GM23338 (cell line): ENCODE results near the gene MIB2.

Experiments used
- CREB1 ChIP-seq: fragments of 250-450 bp; sonication (Bioruptor Pico); IDR thresholded peaks from 2 replicates; pipeline ENCODE4 v1.5.0; 2020; ENCODE audit warnings: low read depth, mild to moderate bottlenecking, moderate library complexity
- EZH2 ChIP-seq: fragments of 200-600 bp; sonication (generic); IDR thresholded peaks from one replicate; pipeline ENCODE4 v1.8.0; 2017; ENCODE audit warnings: antibody characterized with exemption, mild to moderate bottlenecking, low read depth; ENCODE audit not compliant: unreplicated experiment
- JUNB ChIP-seq: IDR thresholded peaks from one replicate; pipeline ENCODE4 v1.6.1; 2016; ENCODE audit warnings: antibody characterized with exemption; ENCODE audit not compliant: unreplicated experiment
- POLR2AphosphoS5 ChIP-seq: IDR thresholded peaks from 2 replicates; pipeline ENCODE4 v1.6.1; 2016; ENCODE audit warnings: antibody characterized with exemption, low read depth
- ZNF114 ChIP-seq: fragments of 250-450 bp; sonication (Bioruptor Pico); IDR thresholded peaks from 2 replicates; pipeline ENCODE4 v1.5.0; 2020; ENCODE audit warnings: mild to moderate bottlenecking, moderate library complexity
- ZNF331 ChIP-seq: fragments of 250-450 bp; sonication (Bioruptor Pico); IDR thresholded peaks from 2 replicates; pipeline ENCODE4 v1.5.0; 2020; ENCODE audit warnings: low read depth, mild to moderate bottlenecking, moderate library complexity
- TF ChIP-seq, protein P1 (sequence below), 2 experiments: fragments of 200-600 bp in 1 of 2; sonication (generic) in 1 of 2; conservative IDR thresholded peaks; 2 replicates each; pipeline versions ENCODE4 v1.5.1 to v1.6.1; 2016 to 2017; ENCODE audit warnings: antibody characterized with exemption in 2 of 2, low read depth in 2 of 2, mild to moderate bottlenecking in 2 of 2, moderate library complexity in 1 of 2
- TF ChIP-seq, protein P2 (sequence below): IDR thresholded peaks from one replicate; pipeline ENCODE4 v1.6.1; 2018; ENCODE audit warnings: antibody characterized with exemption; ENCODE audit not compliant: unreplicated experiment
- TF ChIP-seq, protein P3 (sequence below): fragments of 250-450 bp; sonication (Bioruptor Pico); IDR thresholded peaks from 2 replicates; pipeline ENCODE4 v1.5.0; 2020; ENCODE audit warnings: mild to moderate bottlenecking, moderate library complexity

DNA sequence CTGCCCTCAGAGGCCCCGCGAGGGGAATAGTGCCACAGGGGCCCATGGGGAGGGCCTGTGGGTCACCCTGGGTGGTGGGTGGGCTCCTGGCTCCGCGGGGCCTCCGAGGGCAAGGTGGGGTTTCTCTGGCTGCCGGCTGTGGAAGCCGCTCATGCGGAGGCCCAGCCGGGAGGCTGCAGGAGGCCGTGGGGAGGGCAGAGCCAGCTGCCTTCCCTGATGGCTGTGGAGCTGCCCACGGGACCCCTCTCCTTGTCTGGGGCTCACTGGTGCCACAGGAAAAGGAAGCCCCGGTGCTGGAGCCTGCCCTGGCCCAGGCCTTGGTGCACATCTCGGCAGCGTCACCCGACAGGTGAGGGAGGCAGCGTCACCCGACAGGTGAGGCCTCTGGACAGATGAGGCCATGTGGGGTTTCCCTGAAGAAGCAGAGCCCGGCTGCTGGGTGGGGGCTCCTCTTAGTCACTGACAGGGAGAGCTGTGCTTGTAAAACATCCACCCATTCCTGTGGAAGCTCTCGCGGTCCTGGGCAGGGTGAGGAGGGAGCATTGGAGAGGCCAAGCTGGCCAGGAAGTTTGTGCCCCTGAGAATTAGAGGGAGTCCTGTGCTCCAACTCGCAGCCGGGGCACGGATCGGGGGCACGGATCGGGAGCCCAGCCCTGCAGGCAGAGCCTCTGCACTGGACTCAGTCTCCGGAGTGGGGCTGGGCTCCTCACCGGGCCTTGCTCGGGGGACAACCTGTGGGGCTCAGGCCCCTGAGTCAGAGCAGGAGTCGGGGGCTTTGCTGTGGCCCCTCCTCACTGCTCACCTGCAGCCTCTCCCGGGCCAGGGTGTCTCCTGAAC is 6.1 kb downstream of the MIB2 start:
- TF ChIP-seq, protein P1, sequence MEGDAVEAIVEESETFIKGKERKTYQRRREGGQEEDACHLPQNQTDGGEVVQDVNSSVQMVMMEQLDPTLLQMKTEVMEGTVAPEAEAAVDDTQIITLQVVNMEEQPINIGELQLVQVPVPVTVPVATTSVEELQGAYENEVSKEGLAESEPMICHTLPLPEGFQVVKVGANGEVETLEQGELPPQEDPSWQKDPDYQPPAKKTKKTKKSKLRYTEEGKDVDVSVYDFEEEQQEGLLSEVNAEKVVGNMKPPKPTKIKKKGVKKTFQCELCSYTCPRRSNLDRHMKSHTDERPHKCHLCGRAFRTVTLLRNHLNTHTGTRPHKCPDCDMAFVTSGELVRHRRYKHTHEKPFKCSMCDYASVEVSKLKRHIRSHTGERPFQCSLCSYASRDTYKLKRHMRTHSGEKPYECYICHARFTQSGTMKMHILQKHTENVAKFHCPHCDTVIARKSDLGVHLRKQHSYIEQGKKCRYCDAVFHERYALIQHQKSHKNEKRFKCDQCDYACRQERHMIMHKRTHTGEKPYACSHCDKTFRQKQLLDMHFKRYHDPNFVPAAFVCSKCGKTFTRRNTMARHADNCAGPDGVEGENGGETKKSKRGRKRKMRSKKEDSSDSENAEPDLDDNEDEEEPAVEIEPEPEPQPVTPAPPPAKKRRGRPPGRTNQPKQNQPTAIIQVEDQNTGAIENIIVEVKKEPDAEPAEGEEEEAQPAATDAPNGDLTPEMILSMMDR (conservative IDR thresholded peaks at IDR 0.05; ENCODE audit: low read depth in 2 of 2), result no peak
- TF ChIP-seq JUNB (no peak), ZNF331 (CRISPR knock-in tag) (no peak), EZH2 (no peak), ZNF114 (CRISPR knock-in tag) (no peak), POLR2AphosphoS5 (no peak), CREB1 (no peak)
- TF ChIP-seq, protein P2, sequence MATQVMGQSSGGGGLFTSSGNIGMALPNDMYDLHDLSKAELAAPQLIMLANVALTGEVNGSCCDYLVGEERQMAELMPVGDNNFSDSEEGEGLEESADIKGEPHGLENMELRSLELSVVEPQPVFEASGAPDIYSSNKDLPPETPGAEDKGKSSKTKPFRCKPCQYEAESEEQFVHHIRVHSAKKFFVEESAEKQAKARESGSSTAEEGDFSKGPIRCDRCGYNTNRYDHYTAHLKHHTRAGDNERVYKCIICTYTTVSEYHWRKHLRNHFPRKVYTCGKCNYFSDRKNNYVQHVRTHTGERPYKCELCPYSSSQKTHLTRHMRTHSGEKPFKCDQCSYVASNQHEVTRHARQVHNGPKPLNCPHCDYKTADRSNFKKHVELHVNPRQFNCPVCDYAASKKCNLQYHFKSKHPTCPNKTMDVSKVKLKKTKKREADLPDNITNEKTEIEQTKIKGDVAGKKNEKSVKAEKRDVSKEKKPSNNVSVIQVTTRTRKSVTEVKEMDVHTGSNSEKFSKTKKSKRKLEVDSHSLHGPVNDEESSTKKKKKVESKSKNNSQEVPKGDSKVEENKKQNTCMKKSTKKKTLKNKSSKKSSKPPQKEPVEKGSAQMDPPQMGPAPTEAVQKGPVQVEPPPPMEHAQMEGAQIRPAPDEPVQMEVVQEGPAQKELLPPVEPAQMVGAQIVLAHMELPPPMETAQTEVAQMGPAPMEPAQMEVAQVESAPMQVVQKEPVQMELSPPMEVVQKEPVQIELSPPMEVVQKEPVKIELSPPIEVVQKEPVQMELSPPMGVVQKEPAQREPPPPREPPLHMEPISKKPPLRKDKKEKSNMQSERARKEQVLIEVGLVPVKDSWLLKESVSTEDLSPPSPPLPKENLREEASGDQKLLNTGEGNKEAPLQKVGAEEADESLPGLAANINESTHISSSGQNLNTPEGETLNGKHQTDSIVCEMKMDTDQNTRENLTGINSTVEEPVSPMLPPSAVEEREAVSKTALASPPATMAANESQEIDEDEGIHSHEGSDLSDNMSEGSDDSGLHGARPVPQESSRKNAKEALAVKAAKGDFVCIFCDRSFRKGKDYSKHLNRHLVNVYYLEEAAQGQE, result no peak
- TF ChIP-seq, protein P3, sequence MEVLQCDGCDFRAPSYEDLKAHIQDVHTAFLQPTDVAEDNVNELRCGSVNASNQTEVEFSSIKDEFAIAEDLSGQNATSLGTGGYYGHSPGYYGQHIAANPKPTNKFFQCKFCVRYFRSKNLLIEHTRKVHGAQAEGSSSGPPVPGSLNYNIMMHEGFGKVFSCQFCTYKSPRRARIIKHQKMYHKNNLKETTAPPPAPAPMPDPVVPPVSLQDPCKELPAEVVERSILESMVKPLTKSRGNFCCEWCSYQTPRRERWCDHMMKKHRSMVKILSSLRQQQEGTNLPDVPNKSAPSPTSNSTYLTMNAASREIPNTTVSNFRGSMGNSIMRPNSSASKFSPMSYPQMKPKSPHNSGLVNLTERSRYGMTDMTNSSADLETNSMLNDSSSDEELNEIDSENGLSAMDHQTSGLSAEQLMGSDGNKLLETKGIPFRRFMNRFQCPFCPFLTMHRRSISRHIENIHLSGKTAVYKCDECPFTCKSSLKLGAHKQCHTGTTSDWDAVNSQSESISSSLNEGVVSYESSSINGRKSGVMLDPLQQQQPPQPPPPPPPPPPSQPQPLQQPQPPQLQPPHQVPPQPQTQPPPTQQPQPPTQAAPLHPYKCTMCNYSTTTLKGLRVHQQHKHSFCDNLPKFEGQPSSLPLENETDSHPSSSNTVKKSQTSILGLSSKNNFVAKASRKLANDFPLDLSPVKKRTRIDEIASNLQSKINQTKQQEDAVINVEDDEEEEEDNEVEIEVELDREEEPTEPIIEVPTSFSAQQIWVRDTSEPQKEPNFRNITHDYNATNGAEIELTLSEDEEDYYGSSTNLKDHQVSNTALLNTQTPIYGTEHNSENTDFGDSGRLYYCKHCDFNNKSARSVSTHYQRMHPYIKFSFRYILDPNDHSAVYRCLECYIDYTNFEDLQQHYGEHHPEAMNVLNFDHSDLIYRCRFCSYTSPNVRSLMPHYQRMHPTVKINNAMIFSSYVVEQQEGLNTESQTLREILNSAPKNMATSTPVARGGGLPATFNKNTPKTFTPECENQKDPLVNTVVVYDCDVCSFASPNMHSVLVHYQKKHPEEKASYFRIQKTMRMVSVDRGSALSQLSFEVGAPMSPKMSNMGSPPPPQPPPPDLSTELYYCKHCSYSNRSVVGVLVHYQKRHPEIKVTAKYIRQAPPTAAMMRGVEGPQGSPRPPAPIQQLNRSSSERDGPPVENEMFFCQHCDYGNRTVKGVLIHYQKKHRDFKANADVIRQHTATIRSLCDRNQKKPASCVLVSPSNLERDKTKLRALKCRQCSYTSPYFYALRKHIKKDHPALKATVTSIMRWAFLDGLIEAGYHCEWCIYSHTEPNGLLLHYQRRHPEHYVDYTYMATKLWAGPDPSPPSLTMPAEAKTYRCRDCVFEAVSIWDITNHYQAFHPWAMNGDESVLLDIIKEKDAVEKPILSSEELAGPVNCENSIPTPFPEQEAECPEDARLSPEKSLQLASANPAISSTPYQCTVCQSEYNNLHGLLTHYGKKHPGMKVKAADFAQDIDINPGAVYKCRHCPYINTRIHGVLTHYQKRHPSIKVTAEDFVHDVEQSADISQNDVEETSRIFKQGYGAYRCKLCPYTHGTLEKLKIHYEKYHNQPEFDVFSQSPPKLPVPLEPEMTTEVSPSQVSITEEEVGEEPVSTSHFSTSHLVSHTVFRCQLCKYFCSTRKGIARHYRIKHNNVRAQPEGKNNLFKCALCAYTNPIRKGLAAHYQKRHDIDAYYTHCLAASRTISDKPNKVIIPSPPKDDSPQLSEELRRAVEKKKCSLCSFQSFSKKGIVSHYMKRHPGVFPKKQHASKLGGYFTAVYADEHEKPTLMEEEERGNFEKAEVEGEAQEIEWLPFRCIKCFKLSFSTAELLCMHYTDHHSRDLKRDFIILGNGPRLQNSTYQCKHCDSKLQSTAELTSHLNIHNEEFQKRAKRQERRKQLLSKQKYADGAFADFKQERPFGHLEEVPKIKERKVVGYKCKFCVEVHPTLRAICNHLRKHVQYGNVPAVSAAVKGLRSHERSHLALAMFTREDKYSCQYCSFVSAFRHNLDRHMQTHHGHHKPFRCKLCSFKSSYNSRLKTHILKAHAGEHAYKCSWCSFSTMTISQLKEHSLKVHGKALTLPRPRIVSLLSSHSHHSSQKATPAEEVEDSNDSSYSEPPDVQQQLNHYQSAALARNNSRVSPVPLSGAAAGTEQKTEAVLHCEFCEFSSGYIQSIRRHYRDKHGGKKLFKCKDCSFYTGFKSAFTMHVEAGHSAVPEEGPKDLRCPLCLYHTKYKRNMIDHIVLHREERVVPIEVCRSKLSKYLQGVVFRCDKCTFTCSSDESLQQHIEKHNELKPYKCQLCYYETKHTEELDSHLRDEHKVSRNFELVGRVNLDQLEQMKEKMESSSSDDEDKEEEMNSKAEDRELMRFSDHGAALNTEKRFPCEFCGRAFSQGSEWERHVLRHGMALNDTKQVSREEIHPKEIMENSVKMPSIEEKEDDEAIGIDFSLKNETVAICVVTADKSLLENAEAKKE (CRISPR knock-in tag), result no peak
